HG03175 (cell line): ENCODE results near the gene SP4.

Source experiments
- ATAC-seq: cut with Tn5 transposase; IDR thresholded peaks from one replicate; pipeline ENCODE4 v1.9.1; 2021; ENCODE audit warnings: mild to moderate bottlenecking, moderate library complexity; ENCODE audit not compliant: unreplicated experiment

The SP4 gene

DNA sequence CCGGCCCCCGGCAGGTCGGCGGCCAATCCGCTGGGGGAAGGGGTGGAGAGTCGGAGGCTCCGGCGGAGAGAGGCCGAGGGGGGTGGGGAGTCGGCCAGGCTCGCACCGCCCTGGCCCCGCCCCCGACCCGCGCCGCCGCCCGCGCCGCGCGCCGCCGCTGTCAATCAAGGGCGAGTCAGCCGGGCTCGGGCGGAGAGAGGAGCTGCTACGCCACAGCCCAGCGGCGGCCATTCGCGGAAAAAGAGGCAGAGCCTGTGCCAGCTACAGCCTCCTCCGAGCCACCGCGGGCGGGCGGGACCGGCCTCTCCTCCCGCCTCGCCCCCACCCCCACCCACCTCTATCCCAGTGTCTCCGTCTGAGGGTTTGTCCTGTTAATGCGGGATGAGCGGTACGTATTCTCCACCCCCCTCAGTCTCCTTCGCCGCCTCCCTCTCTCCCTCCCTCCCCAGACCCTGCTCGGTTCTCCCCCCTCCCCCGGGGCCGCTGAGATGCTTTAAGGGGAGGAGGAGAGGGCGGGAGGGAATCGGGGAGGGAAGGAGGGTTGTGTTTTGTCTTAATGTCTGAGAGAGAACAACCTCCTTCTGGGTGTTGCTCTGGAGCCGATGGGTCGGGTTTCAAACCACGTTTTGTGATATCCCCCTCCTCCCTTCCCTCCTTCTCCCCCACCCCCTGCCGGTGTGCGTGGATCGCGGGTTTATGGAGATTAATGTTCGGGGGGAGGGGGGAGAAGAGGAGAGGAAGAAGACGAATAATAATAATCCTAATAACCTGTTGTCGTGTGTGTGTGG lies at the start of gene SP4:
TSS of gene SP4 (plus strand) at position 213 of the 788 bp plus-strand sequence. CDS start at position 382, 169 bp downstream.
- peak; percentile 69 for ATAC-seq

DNA sequence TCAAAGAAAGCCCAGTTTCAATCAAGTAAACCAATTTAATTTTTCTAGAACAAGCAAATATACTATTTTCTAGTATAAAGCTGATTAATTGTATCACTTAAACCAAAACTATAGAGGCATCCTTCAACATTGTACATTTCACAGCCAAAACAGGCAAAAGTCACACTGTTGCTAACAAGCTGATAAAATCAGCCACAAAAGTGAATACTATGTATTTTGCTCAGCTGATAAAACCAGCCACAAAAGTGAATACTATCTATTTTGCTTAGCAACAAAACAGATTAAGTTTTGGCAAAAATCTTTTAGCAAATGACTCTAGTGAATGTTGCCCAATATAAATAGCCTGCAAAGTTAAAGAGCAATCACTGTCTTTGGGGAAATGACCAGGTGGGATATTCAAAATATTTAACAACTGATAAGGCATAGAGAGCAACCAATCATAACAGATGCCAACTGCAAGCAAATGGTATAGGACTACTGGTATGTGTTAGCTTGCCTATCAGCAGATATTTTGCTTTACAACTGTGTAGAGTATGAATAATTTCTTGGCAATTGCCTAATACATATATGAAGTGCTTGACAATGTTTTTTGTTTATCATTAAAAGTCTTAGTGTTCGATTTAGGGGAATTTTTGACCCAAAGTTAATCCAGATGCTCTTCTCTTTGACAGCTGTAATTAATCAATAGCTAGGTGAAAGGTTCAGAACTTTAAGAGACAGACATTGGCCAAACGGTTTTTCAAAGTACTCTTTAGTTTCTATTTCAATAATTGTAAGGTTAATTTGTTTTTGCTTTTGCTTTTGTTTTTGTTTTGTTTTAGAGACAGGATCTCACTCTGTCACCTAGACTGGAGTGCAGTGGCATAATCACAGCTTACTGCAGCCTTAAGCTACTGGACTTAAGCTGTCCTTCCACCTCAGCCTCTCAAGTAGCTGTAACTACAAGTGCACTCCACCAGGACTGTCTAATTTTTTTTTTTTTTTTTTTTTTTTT lies 44.4 kb upstream of the SP4 start:
- ATAC-seq: peak; percentile 80

DNA sequence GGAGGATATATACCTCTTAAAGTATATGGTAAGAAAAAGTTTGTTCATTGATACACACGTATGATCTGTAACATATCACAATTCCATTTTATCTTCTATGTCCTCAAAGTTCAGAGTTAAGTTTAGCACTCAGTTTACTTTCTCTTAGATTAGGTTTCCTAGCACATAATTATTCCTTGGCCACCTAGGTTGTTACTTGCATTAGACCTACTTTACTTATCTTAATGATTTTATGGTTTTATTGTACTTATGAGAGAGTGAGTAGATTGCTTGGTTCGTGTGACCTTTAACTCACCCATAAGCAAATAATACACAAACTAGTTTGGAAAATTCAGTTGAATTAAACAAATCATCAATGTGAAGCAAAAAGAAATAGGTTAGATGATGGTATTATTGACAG lies 33.9 kb upstream of the SP4 start:
- ATAC-seq: no peak

DNA sequence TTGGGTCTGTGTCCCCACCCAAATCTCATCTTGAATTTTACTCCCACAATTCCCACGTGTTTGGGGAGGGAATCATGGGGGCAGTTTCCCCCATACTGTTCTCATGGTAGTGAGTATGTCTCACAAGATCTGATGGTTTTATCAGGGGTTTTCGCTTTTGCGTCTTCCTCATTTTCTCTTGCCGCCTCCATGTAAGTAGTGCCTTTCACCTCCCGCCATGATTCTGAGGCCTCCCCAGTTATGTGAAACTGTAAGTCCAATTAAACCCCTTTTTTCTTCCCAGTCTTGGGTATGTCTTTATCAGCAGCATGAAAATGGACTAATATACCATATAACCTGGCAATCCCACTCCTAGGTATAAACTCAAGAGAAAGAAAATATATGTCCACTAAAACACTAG lies 25.9 kb upstream of the SP4 start:
- ATAC-seq: no peak

DNA sequence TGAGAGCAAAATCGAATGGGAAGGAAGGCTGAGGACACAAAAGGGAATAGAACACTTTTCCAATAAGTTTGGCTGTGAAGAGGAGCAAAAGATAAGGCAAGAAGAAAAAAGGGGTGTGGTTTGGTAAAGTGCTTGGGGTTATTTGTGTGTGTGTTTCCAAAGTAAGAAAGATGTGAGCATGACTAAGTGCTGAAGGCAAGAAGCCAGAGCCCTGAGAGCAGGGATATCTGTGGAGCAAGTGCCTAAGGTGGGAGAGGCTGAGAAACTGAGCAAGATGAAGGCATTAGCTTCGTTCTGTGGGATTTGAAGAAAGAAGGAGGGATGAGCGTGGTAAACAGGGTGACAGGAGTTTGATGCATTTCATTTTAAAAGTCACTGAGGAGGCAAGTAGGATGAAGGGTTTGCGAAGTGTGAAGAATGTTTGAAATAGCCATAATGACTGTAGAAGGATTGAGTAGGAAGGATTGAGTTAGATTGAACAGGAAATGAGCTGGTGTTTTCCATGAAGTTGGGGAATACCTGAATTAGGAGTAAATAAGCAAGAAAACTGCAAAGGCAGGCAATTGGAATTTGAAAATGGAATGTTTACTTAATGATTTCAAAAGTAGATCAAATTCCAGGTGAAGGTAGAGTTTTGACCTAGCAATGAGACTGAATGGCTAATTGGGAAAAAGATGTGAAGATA lies 19.9 kb upstream of the SP4 start:
- no peak for ATAC-seq

DNA sequence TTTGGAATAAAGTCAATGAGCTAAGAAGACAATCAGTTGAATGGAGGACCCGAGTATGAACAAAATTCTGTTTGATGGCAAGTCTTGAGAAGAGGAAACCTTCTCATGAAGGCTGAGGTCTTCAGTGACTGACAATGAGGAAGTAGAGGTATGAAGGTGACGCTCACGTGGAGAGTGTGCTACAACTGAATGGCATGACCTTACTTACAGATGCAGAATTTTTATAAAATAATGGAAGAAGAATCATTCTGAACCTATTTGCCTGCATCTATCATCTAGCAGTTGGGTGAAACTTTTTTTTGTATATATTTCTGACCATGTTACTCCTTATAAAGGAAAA lies 19.4 kb upstream of the SP4 start:
- no peak for ATAC-seq

DNA sequence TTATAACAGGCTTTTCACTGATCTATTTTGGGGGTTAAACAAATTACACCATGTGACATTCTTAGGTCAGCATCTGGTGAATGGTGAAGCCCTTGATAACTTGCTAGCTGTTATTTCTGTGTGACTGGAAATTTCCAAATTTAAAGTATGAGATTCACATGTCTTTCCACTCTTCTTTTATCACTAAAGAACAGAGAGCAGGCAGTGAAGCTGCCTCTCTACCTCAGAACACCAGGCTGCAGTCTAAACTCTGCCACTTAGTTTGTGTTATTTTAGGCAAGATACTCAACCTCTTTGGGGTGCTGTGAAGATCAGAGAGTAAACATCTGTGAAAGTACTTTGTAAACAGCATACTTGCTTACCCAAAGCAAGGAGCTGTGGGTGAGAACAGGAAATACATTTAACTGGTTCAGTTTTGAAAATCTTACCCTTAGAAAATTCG lies 15.5 kb upstream of the SP4 start:
- ATAC-seq: peak; percentile 46

DNA sequence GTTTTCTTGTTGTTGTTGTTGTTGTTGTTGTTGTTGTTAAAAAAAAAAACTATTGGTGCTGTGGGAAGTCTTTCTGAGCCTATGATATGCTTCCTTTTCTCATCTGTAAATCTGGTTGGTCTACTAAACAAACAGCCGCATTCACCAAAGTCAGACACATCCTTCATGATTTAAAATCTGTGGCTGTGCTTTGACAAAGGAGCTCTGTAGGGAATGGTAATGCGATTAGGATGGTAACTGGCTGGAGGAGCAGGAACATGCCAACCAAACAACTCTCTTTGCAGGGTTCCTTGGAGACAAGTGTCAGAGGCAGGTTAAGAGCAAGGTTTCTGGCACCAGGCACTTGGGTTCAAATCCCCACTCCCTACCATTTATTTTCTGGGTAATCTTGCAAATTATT lies 14.9 kb upstream of the SP4 start:
- ATAC-seq: no peak

DNA sequence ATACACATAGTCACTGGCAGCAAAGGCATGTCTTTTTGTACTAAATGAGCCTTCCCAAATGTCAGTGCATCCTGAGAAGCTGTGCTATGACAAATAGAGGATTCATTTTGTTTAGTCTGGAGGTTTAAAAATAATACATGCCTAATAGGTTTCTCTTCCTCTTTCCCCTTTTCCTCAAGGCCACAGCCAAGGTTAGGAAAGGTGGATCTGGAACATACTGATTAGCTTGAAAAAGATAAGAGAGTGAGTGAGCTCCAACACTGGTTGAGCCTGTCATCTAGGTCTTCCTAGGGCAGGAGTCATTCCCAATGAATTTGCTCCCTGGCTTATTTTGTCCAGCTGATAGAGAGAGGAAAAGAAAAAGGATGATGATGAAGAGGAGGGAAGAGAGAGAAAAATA lies 14.4 kb upstream of the SP4 start:
- no peak for ATAC-seq

DNA sequence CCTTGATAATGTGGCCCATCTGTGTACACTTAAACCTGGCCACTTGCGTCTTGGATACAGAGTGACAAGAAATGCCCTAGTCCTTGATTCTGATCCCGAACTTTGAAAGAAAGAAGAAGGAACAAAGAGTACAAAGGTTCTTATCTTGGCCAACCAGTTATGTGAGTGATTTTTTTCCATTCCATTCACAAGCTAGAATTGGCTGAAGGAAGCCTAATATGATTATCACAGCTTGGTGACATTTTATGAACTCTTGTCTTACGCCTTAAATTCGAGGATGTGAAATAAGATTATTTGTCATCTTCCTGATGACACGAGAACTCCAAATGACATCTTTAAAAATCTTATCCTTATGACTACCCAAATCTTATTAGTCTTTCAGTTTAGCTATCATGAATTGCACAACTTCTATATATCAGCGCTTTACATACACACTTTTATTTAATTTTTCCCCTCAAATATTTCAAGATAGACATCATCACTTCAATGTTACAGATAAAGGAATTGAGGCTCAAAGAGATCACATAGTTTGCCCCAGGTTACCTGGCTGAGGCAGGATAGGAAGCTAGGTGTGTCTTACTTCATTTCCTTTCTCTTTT lies 13.0 kb upstream of the SP4 start:
- no peak for ATAC-seq

DNA sequence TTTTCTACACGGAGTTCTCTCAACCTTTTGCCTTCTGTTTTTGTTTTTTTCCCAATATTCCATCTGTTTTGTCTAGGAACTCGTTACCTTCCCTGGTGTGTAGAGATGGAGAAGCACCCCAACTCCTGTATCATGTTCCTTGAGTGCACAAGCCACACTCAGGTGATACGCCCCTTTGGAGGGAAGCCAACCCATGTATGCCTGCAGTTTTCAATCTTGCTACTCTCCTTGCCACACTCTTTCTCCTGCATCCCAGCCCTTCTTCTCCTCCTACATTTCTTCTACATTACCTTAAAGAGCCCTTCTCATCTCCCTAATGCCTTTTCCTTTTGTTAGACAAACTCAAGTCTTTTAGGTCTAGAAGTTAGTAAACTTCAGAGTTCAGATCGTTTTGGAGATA lies 10.2 kb upstream of the SP4 start:
- no peak for ATAC-seq

DNA sequence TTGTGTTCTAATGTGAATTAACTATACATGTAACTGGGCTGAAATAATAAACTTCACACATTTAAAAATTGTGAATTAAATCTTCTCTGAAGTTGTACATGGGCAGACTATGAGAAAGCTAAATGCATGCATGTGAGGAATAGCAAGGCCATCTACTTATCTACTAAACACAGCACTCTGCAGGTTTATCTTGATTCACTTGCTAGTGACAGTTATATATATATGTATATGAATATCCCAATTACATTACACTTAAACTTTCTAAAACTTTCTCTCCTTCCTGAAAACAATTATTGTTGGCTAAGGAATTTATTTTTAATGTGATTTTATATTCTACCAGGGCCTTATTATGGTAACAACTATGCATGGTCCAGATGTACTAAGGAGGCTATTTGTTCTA lies 5.1 kb upstream of the SP4 start:
- ATAC-seq: no peak

DNA sequence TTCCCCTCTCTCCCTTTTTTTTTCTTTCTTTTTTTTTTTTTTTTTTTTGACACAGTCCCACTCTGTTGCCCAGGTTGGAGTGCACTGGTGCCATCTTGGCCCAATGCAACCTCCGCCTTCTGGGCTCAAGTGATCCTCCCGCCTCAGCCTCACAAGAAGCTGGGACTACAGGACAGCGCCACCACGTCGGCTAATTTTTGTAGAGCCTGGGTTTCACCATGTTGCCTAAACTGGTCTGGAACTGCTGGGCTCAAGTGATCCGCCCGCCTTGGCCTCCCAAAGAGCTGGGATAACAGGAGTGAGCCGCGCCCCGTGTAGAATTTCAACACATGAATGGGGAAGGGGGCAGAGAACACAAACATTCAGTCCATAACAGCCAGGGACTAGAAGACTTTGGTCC lies 2.6 kb upstream of the SP4 start:
- ATAC-seq: no peak

DNA sequence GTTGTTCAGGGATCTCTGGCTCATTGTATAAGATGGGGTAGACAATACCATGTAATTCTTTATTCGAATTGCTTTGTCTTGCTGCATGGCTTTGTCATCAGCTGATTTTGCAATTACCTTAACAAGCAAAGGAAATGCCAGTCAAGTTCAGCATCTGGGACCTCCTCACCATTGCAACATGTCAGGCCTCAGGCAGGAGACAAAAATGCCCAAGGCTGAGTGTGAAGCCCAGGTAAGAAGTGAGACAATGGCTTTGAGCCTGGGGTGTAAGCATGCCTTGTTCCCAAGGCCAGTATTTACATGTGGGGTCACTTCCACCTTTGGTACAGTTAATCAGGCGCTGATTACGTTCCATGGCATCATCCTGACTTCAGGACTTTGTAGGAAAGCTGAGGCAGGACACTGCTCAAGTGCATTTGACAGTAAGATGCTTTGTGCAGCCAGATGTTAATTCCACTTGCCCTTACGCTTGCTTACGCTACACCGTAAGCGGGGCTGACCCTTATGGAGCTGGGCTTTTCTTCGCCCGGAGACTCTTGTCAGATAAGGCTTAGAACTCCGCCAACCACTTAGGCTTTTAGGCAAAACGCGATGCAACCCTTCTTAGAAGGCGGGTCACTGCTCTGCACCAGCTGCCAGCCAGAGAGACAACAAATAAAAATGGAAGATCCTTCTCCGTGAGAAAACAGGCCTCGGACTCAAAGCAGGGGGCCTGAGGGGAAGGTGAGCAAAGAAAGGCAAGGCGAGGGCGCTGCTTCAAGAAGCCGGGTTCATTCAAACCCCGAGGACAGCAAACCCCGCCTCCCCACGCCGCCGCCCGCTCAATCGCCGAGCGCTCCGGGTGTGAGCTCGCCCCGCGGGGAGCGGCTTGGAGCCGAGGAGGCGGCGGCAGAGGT lies 1.3 kb upstream of the SP4 start:
- ATAC-seq: no peak

DNA sequence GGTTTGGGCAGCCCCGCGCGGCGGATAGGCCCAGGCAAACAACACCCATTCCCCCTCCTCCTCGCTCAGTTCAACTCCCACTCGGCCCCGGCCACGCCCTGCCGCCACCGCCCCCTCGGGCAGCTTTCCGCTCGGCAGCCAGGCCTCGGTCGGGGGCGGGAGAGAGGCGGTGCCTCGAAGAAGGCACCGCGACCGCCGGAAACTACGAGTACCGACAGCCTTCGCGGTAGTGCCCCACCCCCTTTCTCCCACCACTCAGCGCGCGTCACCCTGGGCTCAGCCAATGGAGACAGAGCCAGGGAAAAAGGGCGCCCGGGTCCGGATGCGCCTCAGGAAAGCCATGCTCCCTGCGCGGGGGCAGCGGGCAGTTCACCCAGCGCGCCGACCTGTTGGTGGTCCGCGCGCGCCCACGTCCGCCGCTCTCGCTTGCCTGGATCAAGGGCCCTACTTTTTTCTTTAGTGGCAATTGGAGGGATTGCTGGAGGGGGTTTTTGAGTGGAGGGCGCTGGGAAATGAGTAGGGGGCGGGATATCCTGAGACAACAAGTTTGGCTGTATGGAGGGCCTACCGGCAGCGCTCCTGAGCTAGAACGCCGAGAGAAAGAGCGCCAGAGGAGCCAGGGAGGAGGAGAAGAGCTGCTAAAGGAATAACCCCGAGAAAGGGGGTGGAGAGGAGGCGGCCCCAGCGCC lies 557 bp upstream of the SP4 start:
- ATAC-seq: peak; percentile 76

DNA sequence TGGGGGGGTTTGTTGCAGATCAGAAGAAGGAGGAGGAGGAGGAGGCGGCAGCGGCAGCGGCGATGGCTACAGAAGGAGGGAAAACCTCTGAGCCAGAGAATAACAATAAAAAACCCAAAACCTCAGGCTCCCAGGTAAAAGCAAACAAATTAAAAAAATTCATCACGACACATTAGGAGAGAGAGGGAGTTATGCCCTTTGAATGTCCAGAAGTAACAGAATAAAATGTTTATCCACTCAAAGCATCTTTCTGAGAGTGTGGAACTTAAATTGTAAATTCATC lies 717 bp downstream of the SP4 start:
- ATAC-seq: no peak

DNA sequence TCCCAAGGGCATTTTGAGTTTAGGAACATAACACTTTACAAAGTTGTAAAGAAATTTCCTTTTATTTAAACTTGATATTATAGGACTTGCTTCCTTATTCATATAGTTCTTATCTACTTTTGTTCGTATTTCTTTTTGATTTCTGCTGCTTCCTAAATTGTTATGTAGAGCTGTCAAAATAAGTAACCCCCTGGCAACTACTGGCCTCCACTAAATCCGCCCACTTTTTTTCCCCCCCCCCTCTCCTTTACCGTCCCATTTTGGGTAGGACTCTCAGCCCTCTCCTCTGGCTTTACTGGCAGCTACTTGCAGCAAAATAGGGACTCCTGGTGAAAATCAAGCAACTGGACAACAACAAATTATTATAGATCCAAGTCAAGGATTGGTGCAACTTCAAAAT lies 1.1 kb downstream of the SP4 start:
- ATAC-seq: no peak

DNA sequence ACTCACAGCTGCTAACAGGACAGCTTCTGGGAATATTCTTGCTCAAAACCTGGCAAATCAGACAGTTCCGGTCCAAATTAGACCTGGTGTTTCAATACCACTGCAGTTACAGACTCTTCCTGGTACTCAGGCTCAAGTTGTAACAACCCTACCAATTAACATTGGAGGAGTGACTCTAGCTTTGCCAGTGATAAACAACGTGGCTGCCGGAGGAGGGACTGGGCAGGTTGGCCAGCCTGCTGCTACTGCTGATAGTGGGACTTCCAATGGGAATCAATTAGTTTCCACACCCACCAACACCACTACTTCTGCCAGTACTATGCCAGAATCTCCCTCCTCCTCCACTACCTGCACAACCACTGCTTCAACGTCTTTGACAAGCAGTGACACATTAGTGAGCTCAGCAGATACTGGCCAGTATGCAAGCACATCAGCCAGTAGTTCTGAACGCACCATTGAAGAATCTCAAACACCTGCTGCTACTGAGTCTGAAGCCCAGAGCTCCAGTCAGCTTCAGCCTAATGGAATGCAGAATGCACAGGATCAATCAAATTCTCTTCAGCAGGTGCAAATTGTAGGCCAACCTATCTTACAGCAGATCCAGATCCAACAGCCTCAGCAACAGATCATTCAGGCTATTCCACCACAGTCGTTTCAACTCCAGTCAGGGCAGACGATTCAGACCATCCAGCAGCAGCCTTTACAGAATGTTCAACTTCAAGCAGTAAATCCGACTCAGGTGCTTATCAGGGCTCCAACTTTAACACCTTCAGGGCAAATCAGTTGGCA lies 2.1 kb downstream of the SP4 start:
- no peak for ATAC-seq

DNA sequence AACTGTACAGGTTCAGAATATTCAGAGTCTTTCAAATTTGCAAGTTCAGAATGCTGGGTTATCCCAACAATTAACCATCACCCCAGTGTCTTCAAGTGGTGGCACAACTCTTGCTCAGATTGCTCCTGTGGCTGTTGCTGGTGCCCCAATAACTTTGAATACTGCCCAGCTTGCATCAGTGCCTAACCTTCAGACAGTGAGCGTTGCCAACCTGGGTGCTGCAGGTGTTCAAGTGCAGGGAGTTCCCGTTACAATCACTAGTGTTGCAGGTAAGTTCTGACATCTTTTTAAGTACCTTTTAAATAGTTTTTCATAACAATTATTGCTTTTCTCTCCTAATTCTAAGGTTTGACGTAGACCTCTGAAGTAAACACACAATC lies 2.7 kb downstream of the SP4 start:
- no peak for ATAC-seq
